ENCODE results near the gene PRLHR.

DNA sequence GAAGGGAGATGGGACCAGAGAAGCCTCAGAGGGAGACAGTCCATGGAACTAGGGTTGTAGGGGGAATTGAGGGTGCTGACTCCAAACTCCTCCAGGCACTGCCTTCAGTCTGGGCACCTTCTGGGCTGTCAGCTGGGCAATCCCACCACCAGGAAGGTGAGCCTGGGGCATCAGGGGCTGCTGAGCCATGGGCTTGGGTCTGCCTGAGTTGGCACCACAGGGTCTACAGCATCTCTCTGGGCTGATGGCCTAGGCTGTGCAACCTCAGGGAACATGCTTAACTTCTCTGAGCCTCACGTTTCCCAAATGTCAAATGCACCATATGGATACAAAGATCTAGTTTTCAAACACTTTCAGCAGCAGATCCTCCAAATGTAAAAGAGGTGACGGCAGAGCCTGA lies 46.8 kb upstream of the PRLHR start:
- TF ChIP-seq, protein P1, sequence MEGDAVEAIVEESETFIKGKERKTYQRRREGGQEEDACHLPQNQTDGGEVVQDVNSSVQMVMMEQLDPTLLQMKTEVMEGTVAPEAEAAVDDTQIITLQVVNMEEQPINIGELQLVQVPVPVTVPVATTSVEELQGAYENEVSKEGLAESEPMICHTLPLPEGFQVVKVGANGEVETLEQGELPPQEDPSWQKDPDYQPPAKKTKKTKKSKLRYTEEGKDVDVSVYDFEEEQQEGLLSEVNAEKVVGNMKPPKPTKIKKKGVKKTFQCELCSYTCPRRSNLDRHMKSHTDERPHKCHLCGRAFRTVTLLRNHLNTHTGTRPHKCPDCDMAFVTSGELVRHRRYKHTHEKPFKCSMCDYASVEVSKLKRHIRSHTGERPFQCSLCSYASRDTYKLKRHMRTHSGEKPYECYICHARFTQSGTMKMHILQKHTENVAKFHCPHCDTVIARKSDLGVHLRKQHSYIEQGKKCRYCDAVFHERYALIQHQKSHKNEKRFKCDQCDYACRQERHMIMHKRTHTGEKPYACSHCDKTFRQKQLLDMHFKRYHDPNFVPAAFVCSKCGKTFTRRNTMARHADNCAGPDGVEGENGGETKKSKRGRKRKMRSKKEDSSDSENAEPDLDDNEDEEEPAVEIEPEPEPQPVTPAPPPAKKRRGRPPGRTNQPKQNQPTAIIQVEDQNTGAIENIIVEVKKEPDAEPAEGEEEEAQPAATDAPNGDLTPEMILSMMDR (IDR thresholded peaks at IDR 0.05; ENCODE audit: low read depth, low read length), result no peak
- no peak for TF ChIP-seq EZH2phosphoT487 (IDR thresholded peaks at IDR 0.05; ENCODE audit: low read depth)
